CD4-positive, alpha-beta T cell (primary cell): ENCODE results near the gene HMGCLL1. TPM values are rescaled to one million over a fixed set of nuclear protein-coding genes. Genes with fewer than 3 reads are reported as not detected.

Experiments
- ATAC-seq: fragments of 200-7000 bp; cut with Tn5 transposase; one replicate; pipeline ENCODE4 v1.10.0; 2022; ENCODE audit warnings: mild to moderate bottlenecking; ENCODE audit not compliant: poor library complexity
- CTCF ChIA-PET: fragments of 350-600 bp; sonication (Branson Sonifier 250); formaldehyde crosslinking; loops from one replicate; lab custom pipeline; 2021; ENCODE audit warnings: antibody characterized with exemption, inconsistent platforms; lab: Charles Lee
- POLR2A ChIA-PET: fragments of 350-600 bp; sonication (Branson Sonifier 250); formaldehyde crosslinking; loops from one replicate; lab custom pipeline; 2021; ENCODE audit warnings: antibody characterized with exemption, inconsistent platforms; lab: Charles Lee
- DNase-seq, 14 experiments: peaks; one replicate each; pipeline ENCODE4 v3.0.0-alpha.2; 2013 to 2020; ENCODE audit warnings: mixed read lengths in 2 of 14
- H3K27ac ChIP-seq, 2 donors: one replicate each; pipeline versions ENCODE4 v1.5.1 to v1.7.0; 2013; ENCODE audit warnings: low read length in 2 of 2, low read depth in 1 of 2, mild to moderate bottlenecking in 1 of 2
- H3K27me3 ChIP-seq, 2 experiments: 1 replicate in 1 of 2; 2 replicates in 1 of 2; pipeline versions ENCODE4 v1.6.1 to v1.7.0; 2013; ENCODE audit warnings: low read length in 2 of 2, control low read depth in 1 of 2, mild to moderate bottlenecking in 1 of 2, moderate library complexity in 1 of 2; ENCODE audit not compliant: insufficient read depth in 2 of 2, control insufficient read depth in 1 of 2
- H3K36me3 ChIP-seq: one replicate; pipeline ENCODE4 v1.6.1; 2013; ENCODE audit warnings: low read length, control low read depth; ENCODE audit not compliant: insufficient read depth
- H3K4me1 ChIP-seq: one replicate; pipeline ENCODE4 v1.6.1; 2013; ENCODE audit warnings: low read length, control low read depth; ENCODE audit not compliant: insufficient read depth
- H3K4me3 ChIP-seq: one replicate; pipeline ENCODE4 v1.5.1; 2013; ENCODE audit warnings: mild to moderate bottlenecking, low read length, moderate library complexity
- H3K9me3 ChIP-seq, 2 experiments: 1 replicate in 1 of 2; 2 replicates in 1 of 2; pipeline versions ENCODE4 v1.6.1 to v1.7.0; 2013; ENCODE audit warnings: low read length in 2 of 2, mild to moderate bottlenecking in 2 of 2, control low read depth in 1 of 2, moderate library complexity in 1 of 2; ENCODE audit not compliant: control insufficient read depth in 1 of 2, insufficient read depth in 1 of 2
- H3K27ac Mint-ChIP-seq: one replicate; pipeline ENCODE4 v1.8.0; 2020; ENCODE audit warnings: mixed read lengths
- H3K27me3 Mint-ChIP-seq: one replicate; pipeline ENCODE4 v1.8.0; 2021; ENCODE audit warnings: mixed read lengths
- H3K36me3 Mint-ChIP-seq: one replicate; pipeline ENCODE4 v1.8.0; 2021; ENCODE audit warnings: low read depth, mixed read lengths
- H3K4me1 Mint-ChIP-seq: one replicate; pipeline ENCODE4 v1.8.0; 2021; ENCODE audit warnings: low read depth, mixed read lengths
- H3K4me3 Mint-ChIP-seq: one replicate; pipeline ENCODE4 v1.8.0; 2020; ENCODE audit warnings: mild to moderate bottlenecking, mixed read lengths
- H3K9me3 Mint-ChIP-seq: one replicate; pipeline ENCODE4 v1.8.0; 2020; ENCODE audit warnings: mixed read lengths
- intact Hi-C, 2 experiments: fragments of 100-400 bp; cut with DNase I in 1 of 2; cut with micrococcal nuclease in 1 of 2; formaldehyde crosslinking; loops; one replicate each; pipeline versions ENCODE4 v1.15.1 to v1.9.0; 2023 to 2025; cut with DNase I, micrococcal nuclease
- total RNA-seq, 174 experiments: library from RNA in 2 of 174; stranded (reverse) in 2 of 174; gene quantifications; one replicate each; pipeline ENCODE4 v1.2.3 and lab custom pipeline; 2021 to 2026
- TF ChIP-seq, protein P1 (sequence below): fragments of 200-600 bp; IDR thresholded peaks from one replicate; pipeline ENCODE4 v1.8.0; 2022; ENCODE audit warnings: antibody characterized with exemption, mild to moderate bottlenecking

The HMGCLL1 gene
- total RNA-seq, 2 experiments from 2014 or later = not detected

DNA sequence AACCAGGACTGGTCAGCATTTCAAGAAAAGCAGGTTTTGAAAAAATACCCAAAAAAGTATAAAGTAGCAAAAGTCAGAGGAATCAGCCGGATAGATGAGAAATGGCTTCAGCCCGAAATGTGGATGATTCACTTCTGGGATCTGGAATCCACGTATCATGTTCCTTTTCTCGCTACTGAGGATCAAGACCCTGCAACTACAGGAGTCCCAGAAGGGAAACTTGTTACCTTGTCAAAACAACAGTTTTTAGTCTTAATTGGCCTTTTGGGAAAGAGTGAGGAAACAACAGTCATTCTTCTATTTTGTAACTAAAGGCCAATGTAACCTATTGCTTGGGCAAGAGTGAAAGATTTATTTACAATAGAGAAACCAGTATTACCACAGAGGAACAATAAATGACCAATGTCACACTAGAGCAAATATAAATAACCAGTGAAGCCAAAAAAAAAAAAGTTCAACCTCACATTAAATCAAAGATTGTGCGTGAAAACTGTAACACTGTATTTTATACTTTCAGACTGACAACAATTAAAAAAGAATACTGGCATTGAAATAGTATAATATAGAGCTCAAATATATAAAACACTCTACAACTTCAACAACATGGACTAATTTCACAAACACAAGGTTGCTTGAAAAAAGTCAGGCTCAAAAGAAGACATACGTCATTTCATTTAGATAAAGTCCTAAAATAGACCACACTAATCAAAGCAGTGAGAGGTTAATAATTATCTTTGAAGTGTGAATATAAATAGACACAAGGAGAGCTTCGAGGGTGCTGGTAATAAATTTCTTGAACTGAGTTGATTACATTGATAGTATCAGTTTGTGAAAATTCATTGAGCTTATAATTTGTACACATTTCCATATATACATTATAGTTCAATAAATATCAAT is 135.5 kb downstream of the HMGCLL1 start:
- ATAC-seq (no peak), DNase-seq (no peak)
- H3K4me1 Mint-ChIP-seq = no peaks in the 10 kb centered on the region
- POLR2A ChIA-PET = no interaction called here
- Histone ChIP-seq H3K27ac (no peak overlapping the region), H3K4me3 (no peak overlapping the region), H3K4me1 (no peaks in the 10 kb centered on the region), H3K27me3 (no peaks in the 10 kb centered on the region), H3K9me3 (no peaks in the 10 kb centered on the region), H3K36me3 (no peaks in the 10 kb centered on the region)
- TF ChIP-seq, protein P1, sequence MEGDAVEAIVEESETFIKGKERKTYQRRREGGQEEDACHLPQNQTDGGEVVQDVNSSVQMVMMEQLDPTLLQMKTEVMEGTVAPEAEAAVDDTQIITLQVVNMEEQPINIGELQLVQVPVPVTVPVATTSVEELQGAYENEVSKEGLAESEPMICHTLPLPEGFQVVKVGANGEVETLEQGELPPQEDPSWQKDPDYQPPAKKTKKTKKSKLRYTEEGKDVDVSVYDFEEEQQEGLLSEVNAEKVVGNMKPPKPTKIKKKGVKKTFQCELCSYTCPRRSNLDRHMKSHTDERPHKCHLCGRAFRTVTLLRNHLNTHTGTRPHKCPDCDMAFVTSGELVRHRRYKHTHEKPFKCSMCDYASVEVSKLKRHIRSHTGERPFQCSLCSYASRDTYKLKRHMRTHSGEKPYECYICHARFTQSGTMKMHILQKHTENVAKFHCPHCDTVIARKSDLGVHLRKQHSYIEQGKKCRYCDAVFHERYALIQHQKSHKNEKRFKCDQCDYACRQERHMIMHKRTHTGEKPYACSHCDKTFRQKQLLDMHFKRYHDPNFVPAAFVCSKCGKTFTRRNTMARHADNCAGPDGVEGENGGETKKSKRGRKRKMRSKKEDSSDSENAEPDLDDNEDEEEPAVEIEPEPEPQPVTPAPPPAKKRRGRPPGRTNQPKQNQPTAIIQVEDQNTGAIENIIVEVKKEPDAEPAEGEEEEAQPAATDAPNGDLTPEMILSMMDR = no peak
- H3K4me3 Mint-ChIP-seq = no peak overlapping the region
- intact Hi-C loops = no loop called here
- CTCF ChIA-PET = no interaction called here
- no peak overlapping the region for H3K27ac Mint-ChIP-seq
- no peaks in the 10 kb centered on the region for H3K36me3 Mint-ChIP-seq
- H3K9me3 Mint-ChIP-seq = peaks cover 3% of the 10 kb centered on the region
- no peaks in the 10 kb centered on the region for H3K27me3 Mint-ChIP-seq

DNA sequence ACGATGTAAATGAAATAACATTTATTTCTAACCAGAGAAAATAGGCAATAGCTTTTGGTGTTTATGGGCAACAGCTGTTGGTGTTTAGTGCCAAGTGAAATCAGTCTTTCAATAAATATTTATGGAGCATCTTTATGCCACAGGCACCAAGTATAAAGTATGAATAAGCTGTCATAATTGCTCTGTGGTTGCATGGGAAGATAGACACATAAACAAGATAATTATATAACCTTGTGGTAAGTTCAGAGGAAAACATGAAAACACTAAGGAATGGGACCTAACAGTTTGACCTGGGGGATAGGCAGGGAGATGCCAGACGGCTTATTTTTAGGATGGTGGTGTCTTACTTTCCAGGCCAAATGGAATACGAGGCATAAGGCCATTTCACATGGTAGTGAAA is 140.8 kb downstream of the HMGCLL1 start:
- no peak overlapping the region for H3K4me3 Mint-ChIP-seq
- ChIA-PET CTCF (no interaction called here), POLR2A (no interaction called here)
- Histone ChIP-seq H3K36me3 (no peaks in the 10 kb centered on the region), H3K4me1 (no peaks in the 10 kb centered on the region), H3K9me3 (no peaks in the 10 kb centered on the region), H3K27me3 (no peaks in the 10 kb centered on the region), H3K4me3 (no peak overlapping the region), H3K27ac (no peak overlapping the region)
- H3K4me1 Mint-ChIP-seq = no peaks in the 10 kb centered on the region
- H3K27ac Mint-ChIP-seq = no peak overlapping the region
- intact Hi-C loops = no loop called here
- no peaks in the 10 kb centered on the region for H3K27me3 Mint-ChIP-seq
- ATAC-seq = no peak
- TF ChIP-seq, protein P1 = no peak
- DNase-seq = no peak
- no peaks in the 10 kb centered on the region for H3K36me3 Mint-ChIP-seq
- H3K9me3 Mint-ChIP-seq = no peaks in the 10 kb centered on the region

- no peaks in the 10 kb centered on the region for H3K36me3 Mint-ChIP-seq
- ATAC-seq (no peak), DNase-seq (no peak)
- H3K9me3 ChIP-seq = no peaks in the 10 kb centered on the region
- no peaks in the 10 kb centered on the region for H3K4me1 ChIP-seq
- no peak overlapping the region for H3K27ac Mint-ChIP-seq
- no peaks in the 10 kb centered on the region for H3K27me3 Mint-ChIP-seq
- H3K4me3 ChIP-seq = no peak overlapping the region
- TF ChIP-seq, protein P1 = no peak
- H3K27ac ChIP-seq = no peak overlapping the region
- ChIA-PET POLR2A (no interaction called here), CTCF (no interaction called here)
- intact Hi-C loops = no loop called here
- no peaks in the 10 kb centered on the region for H3K36me3 ChIP-seq
- no peaks in the 10 kb centered on the region for H3K27me3 ChIP-seq
- H3K9me3 Mint-ChIP-seq = no peaks in the 10 kb centered on the region
- no peak overlapping the region for H3K4me3 Mint-ChIP-seq
- H3K4me1 Mint-ChIP-seq = no peaks in the 10 kb centered on the region
These were observed 141.9 kb downstream of the HMGCLL1 start for GRCh38 chr6:55437141-55437540.
